Stimulated activated CD8-positive, alpha-beta memory T cell treated with anti-CD3 and anti-CD28 coated beads, Interleukin-7, amount 100 ng/mL, for 4 hours (primary cell): ENCODE measurements around the gene KIF3A.

Experiments
- DNase-seq, 2 donors: peaks; one replicate each; pipeline ENCODE4 v3.0.0-alpha.2; 2020; ENCODE audit warnings: low read depth in 2 of 2

KIF3A gene

DNA sequence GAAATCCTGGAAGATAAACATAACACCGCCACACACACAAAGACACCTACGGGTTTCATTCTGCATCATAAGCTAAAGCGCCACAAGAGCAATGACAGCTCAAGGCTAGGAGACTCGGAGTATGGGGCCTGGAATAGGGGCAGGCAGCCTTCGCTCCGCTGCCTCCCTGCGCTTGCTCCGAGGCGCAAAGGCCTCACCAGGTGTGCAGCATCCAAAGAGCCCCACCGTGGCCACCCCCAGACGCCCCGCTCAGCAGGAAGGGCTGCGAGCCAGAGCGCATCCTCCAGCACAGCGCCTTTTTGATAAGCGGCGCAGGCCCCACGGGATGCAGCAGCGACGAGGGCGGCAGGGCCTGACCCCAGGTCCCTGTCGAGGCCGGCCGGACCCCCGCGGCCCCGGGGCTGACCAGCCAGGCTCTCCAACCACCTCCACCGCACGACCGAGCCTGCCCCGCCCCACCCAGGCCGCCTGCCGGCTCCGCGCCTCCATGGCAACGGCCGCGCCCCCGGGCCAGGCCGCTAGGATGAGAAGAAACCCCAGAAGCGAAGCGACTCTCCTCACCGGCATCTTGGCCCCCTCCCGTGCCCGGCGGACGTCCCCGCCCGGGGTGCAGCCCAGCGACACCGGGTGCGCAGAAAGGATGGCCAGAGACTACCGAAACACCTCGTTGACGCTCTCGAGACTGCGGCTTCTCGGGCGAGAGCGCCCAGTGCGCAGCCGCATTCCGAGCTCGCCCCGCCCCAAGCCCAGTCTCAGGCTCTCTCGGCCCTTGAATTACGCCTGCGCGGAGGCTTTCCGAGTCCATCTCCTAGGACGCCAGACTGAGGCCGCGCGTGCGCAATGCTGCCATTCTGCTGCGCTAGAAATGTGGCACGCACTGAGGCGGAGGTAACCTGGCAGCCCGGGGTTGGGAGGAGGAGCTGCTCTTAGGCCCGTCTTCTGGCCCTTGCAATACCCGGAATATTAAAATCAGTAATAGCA is at the start of gene KIF3A:
KIF3A (minus strand) TSS at position 694 of the 981 bp plus-strand sequence; CDS start at position 567, 127 bp downstream.
- DNase-seq, result peak; percentile 98 to 99

GRCh38 chr5:132787076-132787475 is 49.7 kb upstream of the KIF3A start:
- no peak for DNase-seq

DNA sequence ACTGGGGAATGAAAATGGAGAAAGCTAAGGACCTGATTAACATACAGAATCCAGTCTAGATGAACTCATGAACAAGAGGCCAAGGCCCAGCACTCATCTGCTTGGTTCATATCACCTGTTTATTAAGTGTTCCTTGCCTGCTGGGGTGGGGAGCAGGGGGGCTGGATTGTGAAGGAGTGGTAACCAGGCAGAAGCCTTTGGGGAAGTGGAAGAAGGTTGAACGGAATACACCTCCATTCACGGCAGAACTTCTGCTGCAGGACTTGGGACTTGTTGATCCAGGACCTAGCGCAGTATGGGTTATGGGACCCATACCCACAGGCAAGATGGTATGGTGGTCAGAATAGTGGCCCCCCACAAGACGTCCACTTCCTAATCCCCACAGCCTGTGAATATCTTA is 48.5 kb upstream of the KIF3A start:
- no peak for DNase-seq

- no peak for DNase-seq
Measured at GRCh38 chr5:132785365-132785764, 48.0 kb upstream of the KIF3A start.

- DNase-seq, result no peak
Measured at GRCh38 chr5:132782101-132782500, 44.8 kb upstream of the KIF3A start.

- no peak for DNase-seq
Measured at GRCh38 chr5:132781029-132781428, 43.7 kb upstream of the KIF3A start.

DNA sequence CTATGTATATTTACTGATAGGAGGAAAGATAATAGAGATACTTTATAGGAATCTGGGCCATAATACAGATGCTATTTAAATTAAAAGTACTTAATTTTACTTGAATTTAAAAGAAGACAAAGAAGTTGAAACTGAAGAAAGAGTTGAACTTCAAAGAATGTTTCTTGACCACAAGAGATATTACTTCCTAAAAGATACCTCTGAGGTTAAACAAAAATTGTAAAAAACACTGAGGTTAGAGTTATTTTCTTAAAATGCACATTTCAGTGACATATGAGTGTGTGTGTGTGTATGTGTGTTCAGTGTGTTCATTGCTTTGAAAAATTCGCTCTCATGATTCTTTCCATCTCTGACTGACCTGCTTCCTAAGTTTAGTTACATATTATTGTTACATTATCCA is 43.2 kb upstream of the KIF3A start:
- DNase-seq, result no peak

- DNase-seq, result no peak
Measured at GRCh38 chr5:132779961-132780360, 42.6 kb upstream of the KIF3A start.

- DNase-seq, result no peak
Measured at GRCh38 chr5:132778856-132779255, 41.5 kb upstream of the KIF3A start.

GRCh38 chr5:132778129-132778528 is 40.8 kb upstream of the KIF3A start:
- DNase-seq, result no peak

DNA sequence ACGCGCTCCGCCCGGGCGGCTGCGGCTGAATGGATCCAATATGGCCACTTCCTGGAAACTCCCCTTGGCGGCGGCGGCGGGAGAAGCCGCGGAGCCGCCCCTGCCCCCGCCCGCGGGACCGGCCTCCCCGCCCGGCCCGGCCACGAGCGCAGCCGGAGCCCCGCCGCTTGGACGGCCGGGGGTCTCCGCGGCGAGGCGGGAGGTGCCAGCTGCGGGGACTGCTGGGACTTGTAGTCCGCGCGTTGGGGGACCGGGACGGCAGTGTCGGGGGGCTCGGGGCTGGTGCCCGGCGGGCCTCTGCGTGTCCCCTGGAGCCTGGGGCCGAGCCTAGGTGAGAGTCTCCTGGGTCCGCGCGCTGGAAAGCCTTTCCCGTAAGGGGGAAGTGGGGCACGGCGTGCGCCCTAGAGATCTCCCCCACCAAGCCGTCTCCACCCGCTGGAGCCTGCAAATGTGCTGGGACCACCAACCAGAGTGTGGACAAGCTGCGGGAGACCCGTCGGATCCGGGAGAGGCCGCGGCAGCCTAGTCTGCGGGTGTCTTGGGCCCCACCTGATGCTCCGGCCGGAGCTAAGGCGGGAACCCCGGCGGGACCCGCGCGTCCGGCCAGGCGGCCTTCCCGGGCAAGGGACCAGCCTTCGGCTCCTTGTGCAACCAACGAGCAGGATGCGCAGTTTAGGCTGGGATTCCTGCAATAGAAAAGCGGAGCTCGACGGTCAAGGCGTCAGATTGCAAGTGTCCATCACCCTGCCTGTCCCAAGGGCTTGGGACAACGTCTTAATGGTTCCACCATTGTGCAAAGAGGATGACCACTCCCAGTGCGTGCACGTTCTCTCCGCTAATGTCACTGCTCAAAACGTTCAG is 40.1 kb upstream of the KIF3A start, which contains the start of gene SEPTIN8:
SEPTIN8 (minus strand) TSS at position 31 of the 861 bp plus-strand sequence. CDS start 102 bp downstream, outside the sequence.
- peak in 1 of 2 donors; percentile 21 for DNase-seq

DNA sequence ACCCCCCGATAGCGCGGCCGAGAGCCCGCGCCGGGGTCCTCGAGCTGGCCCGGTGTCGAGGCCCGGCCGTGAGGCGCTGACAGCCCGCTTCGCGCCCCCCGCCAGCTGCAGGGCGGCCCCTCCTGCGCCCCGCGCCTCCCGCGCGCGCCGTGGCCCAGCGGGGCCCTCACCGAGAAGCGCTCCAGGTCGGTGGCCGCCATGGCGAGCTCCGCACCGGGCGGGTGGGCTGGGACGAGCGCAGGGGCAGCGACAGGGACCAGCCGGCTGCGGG is 39.5 kb upstream of the KIF3A start:
- DNase-seq, result no peak

GRCh38 chr5:132776131-132776937 is 39.0 kb upstream of the KIF3A start:
- DNase-seq, result no peak

DNA sequence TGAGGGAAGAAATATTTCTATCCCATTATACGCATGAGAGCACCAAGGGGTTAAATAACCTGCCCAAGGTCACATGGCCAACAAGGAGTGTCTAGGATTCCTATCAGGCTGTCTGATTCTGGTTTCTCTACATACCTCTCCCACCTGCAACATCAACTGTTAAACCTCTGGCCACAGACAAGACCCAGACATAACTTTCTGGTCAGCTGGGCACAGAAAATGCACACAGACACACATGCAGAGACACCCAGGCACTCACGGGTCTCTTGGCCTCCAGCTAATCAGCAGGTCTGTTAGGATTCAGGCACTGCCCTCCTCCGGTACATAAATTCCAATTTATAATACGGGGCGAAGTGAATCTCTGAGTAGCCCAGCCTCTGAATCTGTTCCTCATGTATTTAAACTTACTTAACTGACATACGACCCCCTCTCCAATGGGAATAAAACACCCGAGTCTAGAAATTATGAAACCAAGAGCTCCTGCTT is 38.2 kb upstream of the KIF3A start:
- DNase-seq, result no peak

- DNase-seq, result no peak
Measured at GRCh38 chr5:132774896-132775295, 37.5 kb upstream of the KIF3A start.

DNA sequence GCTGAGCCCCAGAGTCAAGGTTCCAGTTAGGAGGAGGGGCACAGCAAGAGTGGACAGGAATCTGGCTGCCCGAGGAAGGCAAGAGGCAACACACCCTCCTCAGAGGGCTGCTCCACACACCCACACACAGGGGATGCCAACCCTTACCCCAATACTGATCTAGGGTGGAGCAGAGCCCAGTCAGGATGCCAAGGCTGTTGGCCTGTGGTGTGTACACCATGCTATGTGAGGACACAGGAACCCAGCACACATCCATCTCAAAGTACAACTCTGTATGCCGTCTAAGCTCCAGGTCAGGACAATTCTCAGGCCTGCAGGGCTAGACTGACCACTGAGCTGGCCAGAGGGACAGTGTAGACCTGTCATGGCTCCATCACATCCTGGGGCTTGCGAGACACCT is 37.1 kb upstream of the KIF3A start:
- DNase-seq, result no peak

DNA sequence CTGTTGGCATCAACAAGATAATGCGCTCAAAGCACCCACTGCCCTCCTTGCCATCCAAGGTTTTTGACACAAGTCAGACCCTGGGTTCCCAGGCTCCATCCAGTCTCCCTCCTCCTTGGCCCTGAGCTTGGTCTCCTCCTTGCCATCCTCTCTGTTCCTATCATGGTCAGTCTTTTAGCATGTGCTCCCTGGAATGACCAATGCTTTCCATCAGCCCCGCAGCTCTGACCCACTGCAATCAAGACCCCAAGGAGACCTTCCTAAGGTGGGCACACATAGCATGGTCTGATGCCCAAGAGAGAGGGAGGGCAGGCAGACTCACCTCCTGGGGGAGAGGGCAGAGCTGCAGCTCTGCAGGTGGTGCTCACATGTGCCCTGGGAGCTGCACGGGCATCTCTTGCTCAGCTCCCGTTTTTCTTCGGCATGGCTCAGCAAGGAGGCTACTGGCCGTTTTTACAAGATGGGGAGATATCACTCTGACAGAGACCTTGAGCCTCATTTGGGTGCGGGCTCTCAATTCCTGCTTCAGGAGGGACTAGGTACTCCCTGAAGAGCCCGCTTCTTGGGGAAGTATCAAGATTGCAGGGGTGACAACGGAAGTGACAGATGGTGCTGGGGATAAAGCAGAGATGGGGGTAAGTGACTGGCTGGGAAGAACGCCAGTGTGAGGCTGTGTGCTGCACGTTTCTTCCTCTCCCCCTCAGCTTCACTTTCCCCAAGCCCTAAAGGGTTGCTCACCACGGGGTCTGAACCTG is 36.4 kb upstream of the KIF3A start:
- DNase-seq, result no peak

GRCh38 chr5:132773114-132773513 is 35.8 kb upstream of the KIF3A start:
- DNase-seq, result no peak

DNA sequence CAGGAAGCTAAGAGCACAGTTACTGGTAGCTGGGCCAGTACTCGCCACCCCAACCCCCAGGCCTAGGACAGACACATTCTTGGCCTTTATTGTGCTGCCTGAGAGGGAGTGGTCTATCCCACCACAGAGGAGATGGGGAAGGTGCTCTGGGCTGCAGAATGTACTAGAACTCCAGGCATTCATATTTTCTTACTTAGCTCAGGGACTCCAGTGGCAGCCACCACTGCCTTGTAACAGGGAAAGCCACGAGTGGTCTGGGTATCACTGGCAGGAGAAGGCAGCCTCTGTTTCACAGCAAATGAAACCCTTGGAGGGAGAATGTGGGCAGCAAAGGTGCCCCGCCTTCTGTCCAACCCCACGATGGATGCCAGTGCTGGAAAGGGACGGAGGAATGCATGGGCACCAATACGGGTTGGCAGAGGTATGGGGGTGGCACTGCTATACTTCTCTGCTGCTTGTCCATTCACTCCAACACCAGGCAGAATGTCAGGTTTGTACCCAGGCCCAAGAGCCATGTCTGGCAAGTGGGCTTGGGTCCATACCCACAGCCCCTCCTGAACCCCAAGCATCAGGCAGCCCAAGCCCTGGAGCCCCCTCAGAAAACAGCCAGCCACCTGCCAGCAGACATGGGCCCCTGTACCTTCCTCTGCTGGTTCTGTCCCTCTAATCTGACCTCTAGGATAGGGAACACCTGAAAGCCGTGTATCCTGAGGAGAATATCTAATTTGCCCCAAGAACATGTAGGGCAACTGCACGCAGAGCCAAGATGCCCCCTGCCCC is 35.1 kb upstream of the KIF3A start:
- no peak for DNase-seq

- no peak for DNase-seq
Measured at GRCh38 chr5:132771503-132771998, 34.2 kb upstream of the KIF3A start.
